GM13977 (cell line): Measurements from ENCODE around the gene SLC6A1.

Experiments
- DNase-seq: peaks from one replicate; pipeline ENCODE4 v3.0.0; 2012; ENCODE audit warnings: low spot score
- in situ Hi-C: fragments of 300-500 bp; cut with MboI; formaldehyde crosslinking; loops from one replicate; pipeline ENCODE4 v1.12.0; 2022; ENCODE audit warnings: low sequenced_read_pairs, low pct_unique_long_range_greater_than_20kb, mixed read lengths, inconsistent platforms; ENCODE audit not compliant: unreplicated experiment
- TF ChIP-seq, protein P1 (sequence below): IDR thresholded peaks from 2 replicates; pipeline ENCODE4 v1.5.1; 2012; ENCODE audit warnings: mild to moderate bottlenecking, control low read depth; ENCODE audit not compliant: insufficient read depth; ENCODE audit errors: extremely low read depth, missing control alignments

Gene SLC6A1

DNA sequence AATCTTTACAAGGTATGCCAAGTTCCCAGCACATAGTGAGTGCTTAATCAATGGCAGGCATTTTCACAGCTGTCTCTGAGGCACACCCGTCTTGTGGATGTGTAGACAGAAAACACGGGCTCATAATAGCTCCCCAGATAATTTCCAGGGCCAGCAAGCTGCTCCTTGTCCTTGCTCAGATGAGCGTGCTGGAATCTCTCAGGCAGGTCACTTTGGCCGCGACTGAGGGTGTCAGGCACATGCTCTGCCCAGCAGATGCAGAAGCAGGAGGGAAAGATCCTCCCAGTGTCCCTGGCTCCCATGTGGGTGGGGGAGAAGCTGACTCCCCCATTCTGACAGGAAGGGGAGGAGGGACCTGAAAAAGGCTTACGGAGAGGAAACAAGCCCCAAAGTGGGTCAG lies 35.6 kb upstream of the SLC6A1 start:
- in situ Hi-C loops: no loop called here
- TF ChIP-seq, protein P1, sequence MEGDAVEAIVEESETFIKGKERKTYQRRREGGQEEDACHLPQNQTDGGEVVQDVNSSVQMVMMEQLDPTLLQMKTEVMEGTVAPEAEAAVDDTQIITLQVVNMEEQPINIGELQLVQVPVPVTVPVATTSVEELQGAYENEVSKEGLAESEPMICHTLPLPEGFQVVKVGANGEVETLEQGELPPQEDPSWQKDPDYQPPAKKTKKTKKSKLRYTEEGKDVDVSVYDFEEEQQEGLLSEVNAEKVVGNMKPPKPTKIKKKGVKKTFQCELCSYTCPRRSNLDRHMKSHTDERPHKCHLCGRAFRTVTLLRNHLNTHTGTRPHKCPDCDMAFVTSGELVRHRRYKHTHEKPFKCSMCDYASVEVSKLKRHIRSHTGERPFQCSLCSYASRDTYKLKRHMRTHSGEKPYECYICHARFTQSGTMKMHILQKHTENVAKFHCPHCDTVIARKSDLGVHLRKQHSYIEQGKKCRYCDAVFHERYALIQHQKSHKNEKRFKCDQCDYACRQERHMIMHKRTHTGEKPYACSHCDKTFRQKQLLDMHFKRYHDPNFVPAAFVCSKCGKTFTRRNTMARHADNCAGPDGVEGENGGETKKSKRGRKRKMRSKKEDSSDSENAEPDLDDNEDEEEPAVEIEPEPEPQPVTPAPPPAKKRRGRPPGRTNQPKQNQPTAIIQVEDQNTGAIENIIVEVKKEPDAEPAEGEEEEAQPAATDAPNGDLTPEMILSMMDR: no peak
- no peak for DNase-seq

DNA sequence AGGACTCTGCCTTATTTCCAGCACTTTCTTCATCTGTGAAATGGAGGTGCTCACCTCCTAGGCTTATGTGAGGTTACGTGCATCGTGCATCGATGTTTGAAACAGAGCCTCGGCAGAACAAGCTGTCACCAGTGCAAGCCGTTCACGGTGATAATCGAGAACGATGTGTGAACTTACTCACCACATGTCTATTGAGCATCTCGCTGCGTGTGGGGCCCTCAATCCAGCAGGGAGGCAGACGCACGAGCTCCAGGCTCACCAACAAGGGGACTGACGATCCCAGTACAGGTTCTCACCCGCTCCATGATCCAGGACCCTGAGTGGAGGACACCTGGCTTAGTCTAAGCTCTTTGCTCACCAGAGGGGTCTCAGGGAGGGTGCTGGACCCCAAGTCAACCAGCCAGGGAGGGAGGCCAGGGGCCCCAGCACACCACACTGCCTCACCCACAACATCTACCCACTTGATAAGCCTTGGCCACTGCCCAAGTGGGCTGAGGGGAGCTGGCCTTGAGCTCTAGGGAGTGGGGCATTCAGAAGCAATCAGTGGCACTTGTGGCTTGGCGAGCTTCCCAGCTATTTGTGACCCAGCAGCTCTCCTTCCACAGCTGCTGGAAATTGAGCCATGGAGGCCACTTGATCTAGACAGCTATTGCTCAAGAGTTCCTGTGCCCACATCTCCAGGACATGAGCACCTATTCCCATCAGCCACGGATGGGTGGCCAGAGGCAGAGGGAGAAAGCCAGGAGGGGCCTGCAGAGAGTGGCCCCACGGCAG lies 34.4 kb upstream of the SLC6A1 start:
- DNase-seq: no peak
- TF ChIP-seq, protein P1: no peak
- in situ Hi-C loops: no loop called here

DNA sequence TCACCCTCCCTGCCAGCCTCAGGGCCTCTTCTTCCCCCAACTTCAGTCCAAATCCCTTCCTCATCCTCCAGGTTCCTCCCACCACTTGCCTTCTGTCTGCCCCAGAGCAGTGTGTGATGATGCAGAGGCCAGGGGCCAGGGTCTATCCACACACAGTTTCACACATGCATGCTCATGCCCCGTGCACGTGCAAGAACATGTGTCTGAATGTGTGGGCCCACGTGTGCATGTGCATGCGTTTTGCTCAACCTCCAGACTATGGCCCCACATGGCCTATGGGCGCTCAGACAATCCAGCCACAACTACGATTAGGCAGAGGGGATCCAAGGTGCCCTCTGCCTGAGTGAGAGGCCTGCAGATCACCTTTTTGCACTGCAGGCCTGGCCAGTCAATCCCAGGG lies 32.3 kb upstream of the SLC6A1 start:
- in situ Hi-C loops: no loop called here
- DNase-seq: no peak
- TF ChIP-seq, protein P1: no peak

DNA sequence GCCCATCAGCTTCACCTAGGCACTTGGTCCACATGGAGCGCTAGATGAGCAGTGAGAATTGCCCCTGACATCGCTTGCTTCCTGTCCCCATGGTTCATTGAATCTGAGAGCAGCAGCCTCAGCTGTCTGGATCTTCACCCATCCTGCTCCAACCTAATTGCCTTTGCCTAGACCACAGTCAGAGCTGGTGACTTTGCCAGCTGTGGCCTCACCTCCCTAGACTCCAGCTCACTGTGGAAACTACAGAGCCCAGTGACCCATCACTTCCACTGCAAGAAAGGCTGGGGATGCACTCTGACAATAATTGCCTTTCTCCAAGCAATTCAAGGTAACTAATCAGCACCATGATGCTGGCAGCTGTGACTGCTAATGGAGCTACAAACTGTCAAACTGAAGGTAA lies 30.6 kb upstream of the SLC6A1 start:
- in situ Hi-C loops: no loop called here
- TF ChIP-seq, protein P1: no peak
- DNase-seq: no peak

DNA sequence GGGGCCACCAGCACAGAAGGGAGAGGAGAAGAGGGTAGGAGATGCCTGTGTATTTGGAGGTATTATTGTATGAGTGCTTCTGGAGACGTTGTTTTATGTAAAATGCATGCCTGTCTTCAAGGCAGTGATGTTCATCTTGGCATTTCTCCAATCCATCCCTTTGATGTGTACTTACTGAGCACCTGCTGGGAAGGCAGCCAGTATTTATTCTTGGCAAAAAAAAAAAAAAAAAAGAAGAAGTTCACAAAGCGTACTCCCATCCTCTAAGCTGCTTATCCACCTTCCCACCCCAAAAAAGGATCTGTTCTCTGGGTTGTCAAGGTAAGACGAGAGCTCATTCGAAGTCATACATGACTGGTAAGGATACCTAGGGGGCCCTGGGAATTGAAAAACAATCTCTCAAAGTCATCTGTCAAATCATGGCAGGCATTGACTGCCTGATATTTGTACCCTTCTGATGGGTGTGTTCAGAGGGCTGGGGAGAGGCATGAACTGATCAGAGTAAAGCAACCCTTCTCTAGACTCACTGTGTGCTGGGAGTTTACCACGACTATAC lies 30.0 kb upstream of the SLC6A1 start:
- in situ Hi-C loops: no loop called here
- no peak for DNase-seq
- TF ChIP-seq, protein P1: no peak

DNA sequence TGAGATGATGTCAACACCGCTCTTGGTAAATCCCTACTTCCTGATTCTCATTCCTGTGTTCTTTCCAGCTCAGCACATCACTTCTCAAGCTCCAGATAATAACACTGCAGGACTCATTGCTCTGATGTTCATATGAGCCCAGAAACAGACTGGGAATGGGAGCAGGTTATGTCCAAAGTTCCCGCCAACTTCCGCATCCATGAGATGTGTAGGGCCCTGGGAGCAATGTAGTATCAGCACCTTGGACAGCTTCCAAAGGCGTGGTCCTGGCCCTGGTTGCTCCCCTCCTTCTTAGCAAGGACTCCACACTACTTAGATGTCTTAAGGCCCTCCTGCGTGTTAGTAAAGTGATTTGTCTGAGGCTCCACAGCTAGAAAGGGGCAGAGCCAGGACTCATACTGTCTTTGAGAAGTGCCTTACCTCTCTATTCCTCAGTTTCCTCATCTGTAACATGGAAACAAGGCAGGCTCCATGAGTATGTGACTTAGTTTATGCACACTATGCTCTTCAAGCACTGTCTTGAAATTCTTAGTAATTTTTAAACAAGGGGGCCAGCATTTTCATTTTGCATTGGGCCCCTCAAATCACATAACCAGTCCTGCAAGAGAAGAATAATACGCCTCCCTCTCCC lies 27.9 kb upstream of the SLC6A1 start:
- in situ Hi-C loops: no loop called here
- no peak for DNase-seq
- TF ChIP-seq, protein P1: no peak
